Mucosa of descending colon (tissue), 3 donors: ENCODE data around the gene ARSA. TPM values are rescaled to one million over a fixed set of nuclear protein-coding genes. Genes with fewer than 3 reads are reported as not detected.
"Not testable (repeated sequence)": the region's sequence is repeated elsewhere in the genome, so short reads cannot be mapped to it uniquely, and the experiment has no call there.

Source experiments
- ATAC-seq: fragments of 200-7000 bp; cut with Tn5 transposase; one replicate; pipeline ENCODE4 v1.9.1; 2020; ENCODE audit warnings: mild to moderate bottlenecking, moderate library complexity
- DNase-seq, 3 donors: peaks; one replicate each; pipeline ENCODE4 v3.0.0-alpha.2; 2020
- H3K36me3 ChIP-seq: fragments of 200-600 bp; one replicate; pipeline ENCODE4 v1.8.0; 2021; ENCODE audit warnings: low read depth, mild to moderate bottlenecking
- H3K4me1 ChIP-seq: fragments of 200-600 bp; one replicate; pipeline ENCODE4 v1.8.0; 2021; ENCODE audit warnings: low read depth, mild to moderate bottlenecking
- H3K4me3 ChIP-seq: fragments of 200-600 bp; one replicate; pipeline ENCODE4 v1.8.0; 2021; ENCODE audit warnings: mild to moderate bottlenecking
- H3K9me3 ChIP-seq: fragments of 200-600 bp; one replicate; pipeline ENCODE4 v1.8.0; 2021; ENCODE audit warnings: mild to moderate bottlenecking
- intact Hi-C, 2 donors: fragments of 100-400 bp; cut with DNase I in 1 of 2; cut with micrococcal nuclease in 1 of 2; formaldehyde crosslinking; loops; one replicate each; pipeline versions ENCODE4 v1.11.0 to v1.11.1; 2022; cut with DNase I, micrococcal nuclease
- total RNA-seq, 3 donors: library from RNA; stranded (reverse); fragmentation: NEBNext Ultra II Directional in 2 of 3; extraction: Animal tissue kit (Norgen Biotek cat#: 25700) in 2 of 3; gene quantifications; one replicate each; pipeline versions ENCODE4 v1.2.1 to v1.2.4, GENCODE V29; 2021 to 2023
- TF ChIP-seq, protein P1 (sequence below): fragments of 200-600 bp; IDR thresholded peaks from one replicate; pipeline ENCODE4 v1.8.0; 2022; ENCODE audit warnings: antibody characterized with exemption, mild to moderate bottlenecking
- donor health status: DM: no; HTN: no; CAD: no; lungs with moderate emphysema.
- donor health status: DM: no; HTN: no; CAD: no.
- donor health status: DM: no; HTN: yes; CAD: no.

ARSA gene
- total RNA-seq, 3 donors from 2014 or later: 64.6 to 87.9 (median 82.2) TPM

DNA sequence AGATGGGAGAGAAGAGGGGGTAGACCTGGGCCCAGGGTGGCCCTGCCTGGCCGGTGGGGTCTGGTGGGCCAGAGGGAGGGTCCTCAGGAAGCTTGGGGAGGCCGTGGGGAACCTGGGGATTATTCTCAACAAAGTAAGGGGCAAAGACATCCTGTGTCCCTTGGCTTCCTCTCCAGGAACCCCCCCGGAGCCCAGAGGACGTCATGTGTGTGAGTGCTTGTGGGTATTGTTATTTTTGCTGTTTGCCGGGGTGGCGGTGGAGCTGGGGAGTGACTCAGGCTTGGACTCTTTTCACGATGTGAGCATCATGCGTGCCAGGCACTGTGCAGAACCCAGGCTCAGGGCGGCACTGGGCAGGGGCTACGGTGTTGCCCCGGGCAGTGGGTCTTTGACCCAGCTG is 43.7 kb upstream of the ARSA start:
- DNase-seq (no peak), ATAC-seq (no peak)
- Histone ChIP-seq H3K4me1 (peaks cover 4% of the 10 kb centered on the region), H3K36me3 (no peaks in the 10 kb centered on the region), H3K9me3 (no peaks in the 10 kb centered on the region), H3K4me3 (no peak overlapping the region)
- intact Hi-C loops: no loop called here
- TF ChIP-seq, protein P1, sequence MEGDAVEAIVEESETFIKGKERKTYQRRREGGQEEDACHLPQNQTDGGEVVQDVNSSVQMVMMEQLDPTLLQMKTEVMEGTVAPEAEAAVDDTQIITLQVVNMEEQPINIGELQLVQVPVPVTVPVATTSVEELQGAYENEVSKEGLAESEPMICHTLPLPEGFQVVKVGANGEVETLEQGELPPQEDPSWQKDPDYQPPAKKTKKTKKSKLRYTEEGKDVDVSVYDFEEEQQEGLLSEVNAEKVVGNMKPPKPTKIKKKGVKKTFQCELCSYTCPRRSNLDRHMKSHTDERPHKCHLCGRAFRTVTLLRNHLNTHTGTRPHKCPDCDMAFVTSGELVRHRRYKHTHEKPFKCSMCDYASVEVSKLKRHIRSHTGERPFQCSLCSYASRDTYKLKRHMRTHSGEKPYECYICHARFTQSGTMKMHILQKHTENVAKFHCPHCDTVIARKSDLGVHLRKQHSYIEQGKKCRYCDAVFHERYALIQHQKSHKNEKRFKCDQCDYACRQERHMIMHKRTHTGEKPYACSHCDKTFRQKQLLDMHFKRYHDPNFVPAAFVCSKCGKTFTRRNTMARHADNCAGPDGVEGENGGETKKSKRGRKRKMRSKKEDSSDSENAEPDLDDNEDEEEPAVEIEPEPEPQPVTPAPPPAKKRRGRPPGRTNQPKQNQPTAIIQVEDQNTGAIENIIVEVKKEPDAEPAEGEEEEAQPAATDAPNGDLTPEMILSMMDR: no peak

DNA sequence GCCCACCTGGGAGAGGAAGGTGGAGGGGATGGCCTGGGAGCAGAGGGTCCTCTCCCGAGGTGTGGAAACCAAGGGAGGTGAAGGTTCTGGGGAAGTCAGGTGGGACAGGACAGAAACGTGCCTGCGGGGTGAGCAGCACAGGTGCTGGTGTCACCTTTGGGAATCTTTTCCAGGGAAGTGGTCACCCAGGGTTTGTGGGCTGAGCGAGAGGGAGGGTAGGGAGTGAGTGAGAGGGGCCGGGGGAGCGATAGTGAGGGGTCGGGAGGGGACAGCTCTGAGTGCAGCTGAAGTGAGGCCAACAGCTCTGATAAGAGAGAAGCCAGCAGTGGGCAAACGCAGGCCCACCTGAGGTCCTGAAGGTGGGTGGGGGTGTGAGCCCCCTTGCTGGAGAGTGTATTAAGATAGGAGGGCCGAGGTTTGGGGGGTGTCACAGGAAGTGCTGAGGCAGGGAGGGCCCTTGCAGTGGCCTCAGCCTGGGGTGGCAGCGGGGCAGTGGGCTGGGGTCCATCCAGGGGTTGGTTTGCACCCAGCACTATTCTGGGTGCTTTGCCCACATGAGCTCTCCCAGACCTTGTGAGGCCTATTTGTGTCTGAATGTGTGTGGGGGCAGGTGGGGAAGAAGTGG is 43.1 kb upstream of the ARSA start:
- H3K9me3 ChIP-seq: no peaks in the 10 kb centered on the region
- H3K4me3 ChIP-seq: no peak overlapping the region
- intact Hi-C loops: no loop called here
- TF ChIP-seq, protein P1: no peak
- no peak for DNase-seq
- no peaks in the 10 kb centered on the region for H3K36me3 ChIP-seq
- ATAC-seq: no peak
- H3K4me1 ChIP-seq: peaks cover 4% of the 10 kb centered on the region

DNA sequence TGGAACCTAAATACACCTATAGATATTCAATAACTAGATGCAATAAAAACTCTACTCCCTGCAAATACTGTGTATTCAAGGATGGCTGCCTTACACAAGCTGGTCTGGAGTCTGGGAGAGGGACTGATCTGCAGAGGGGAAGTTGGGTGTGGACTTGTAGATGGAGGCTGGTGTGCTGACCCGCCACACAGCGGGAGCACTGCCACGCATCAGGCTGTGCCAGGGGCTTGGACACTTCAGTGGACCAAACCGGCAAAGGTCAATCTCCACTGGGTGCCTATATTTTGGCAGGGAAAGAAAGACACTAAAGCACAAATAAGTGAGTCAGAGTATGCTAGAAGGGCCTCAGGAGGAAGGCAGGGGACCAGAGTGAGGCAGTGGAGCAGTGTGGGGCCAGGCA is 42.6 kb upstream of the ARSA start:
- no peaks in the 10 kb centered on the region for H3K36me3 ChIP-seq
- peaks cover 4% of the 10 kb centered on the region for H3K4me1 ChIP-seq
- H3K4me3 ChIP-seq: no peak overlapping the region
- intact Hi-C loops: no loop called here
- DNase-seq (no peak), ATAC-seq (no peak)
- no peaks in the 10 kb centered on the region for H3K9me3 ChIP-seq
- TF ChIP-seq, protein P1: no peak

DNA sequence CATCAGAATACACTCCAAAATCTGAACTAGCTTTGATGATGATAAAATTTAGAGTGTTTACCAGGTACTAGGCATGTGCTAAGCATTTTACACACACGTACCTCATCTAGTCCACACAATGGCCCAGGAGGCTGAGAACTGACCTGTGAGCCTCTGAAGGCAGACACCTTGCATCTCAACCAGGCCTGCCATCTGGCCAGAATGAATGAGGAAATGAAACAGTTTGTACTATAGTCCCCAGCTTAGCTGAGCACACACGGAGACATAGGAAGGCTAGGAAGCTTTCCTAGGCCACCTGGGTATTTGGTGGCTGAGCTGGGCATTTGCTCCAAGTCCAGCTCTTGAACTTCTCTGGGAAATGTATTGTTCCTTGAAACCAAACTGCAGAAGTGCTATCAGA is 37.8 kb upstream of the ARSA start:
- DNase-seq: no peak
- ATAC-seq: no peak
- H3K4me3 ChIP-seq: no peak overlapping the region
- no peaks in the 10 kb centered on the region for H3K36me3 ChIP-seq
- TF ChIP-seq, protein P1: no peak
- no peaks in the 10 kb centered on the region for H3K4me1 ChIP-seq
- intact Hi-C loops: no loop called here
- no peaks in the 10 kb centered on the region for H3K9me3 ChIP-seq

DNA sequence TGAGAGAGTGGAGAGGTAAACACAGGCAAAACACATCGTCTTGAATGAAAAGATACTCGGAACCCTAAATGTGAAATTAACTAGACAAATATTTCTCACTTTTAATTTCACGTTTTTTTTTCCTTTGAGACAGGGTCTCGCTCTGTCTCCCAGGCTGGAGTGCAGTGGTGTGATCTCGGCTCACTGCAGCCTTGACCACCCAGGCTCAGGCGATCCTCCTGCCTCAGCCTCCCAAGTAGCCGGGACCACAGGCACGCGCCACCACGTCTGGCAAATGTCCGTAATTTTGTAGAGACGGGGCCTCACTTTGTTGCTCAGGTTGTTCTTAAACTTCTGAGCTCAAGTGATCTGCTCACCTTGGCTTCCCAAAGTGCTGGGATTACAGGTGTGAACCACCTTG is 37.3 kb upstream of the ARSA start:
- ATAC-seq (no peak), DNase-seq (no peak)
- Histone ChIP-seq H3K4me3 (no peak overlapping the region), H3K36me3 (no peaks in the 10 kb centered on the region), H3K9me3 (no peaks in the 10 kb centered on the region), H3K4me1 (no peaks in the 10 kb centered on the region)
- TF ChIP-seq, protein P1: no peak
- intact Hi-C loops: no loop called here

DNA sequence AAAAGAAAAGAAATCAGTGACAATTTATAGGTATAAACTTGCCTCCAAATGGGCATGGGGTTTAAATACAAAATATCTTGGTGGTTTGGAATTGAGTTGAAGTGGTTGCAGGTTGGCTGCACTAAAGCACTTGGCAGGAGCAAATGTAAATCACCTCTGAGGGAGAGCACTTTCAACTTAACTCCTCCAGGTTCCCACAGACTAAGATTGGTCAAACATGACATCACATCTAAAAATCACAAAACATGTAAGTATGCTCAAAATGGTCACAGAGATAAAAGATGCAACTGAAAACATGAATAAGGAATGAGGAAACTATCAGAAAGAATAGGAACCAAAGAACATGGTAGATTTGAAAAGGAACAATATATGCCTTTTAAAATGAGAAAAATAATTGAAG is 32.4 kb upstream of the ARSA start:
- Histone ChIP-seq H3K4me1 (no peaks in the 10 kb centered on the region), H3K4me3 (no peak overlapping the region), H3K36me3 (no peaks in the 10 kb centered on the region), H3K9me3 (no peaks in the 10 kb centered on the region)
- no peak for DNase-seq
- intact Hi-C loops: no loop called here
- no peak for ATAC-seq
- TF ChIP-seq, protein P1: no peak

DNA sequence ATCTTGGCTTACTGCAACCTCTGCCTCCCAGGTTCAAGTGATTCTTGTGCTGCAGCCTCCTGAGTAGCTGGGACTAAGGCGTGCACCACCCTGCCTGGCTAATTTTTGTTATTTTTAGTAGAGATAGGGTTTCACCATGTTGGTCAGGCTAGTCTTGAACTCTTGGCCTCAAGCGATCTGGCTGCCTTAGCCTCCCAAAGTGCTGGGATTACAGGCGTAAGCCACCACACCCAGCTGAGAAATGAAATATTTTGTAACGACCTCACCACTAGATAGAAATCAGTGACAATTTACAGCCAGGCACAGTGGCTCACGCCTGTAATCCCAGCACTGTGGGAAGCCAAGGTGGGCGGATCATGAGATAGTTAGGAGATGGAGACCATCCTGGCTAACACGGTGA is 31.8 kb upstream of the ARSA start:
- intact Hi-C loops, ATAC-seq: not testable (repeated sequence)

More for the DNA sequence above, 31.8 kb upstream of the ARSA start:
- not testable (repeated sequence) for DNase-seq, H3K4me1 ChIP-seq, H3K36me3 ChIP-seq, H3K4me3 ChIP-seq, H3K9me3 ChIP-seq
